ENCODE results near the gene SCN10A. TPM values are rescaled to one million over a fixed set of nuclear protein-coding genes. Genes with fewer than 3 reads are reported as not detected.

Gene SCN10A
- total and polyA plus RNA-seq, 2 of the 13 experiments (the other 11 are each of a cell fraction or from before 2014, with no cell fraction given) = not detected

GRCh38 chr3:38720465-38720864, 95.6 kb downstream of the SCN10A start:
- Histone ChIP-seq H3K4me1 (ENCODE audit: insufficient read depth, low read length) (no peaks in the 10 kb centered on the region), H3K36me3 (replicated peaks in 1 of 2; ENCODE audit: control insufficient read depth in 1 of 2, insufficient read depth in 2 of 2, low read length in 2 of 2) (no peaks in the 10 kb centered on the region), H3K4me2 (ENCODE audit: low read depth, low read length) (no peak overlapping the region), H4K20me1 (ENCODE audit: insufficient read depth, low read length) (no peaks in the 10 kb centered on the region), H3K79me2 (ENCODE audit: insufficient read depth, low read length) (no peaks in the 10 kb centered on the region), H3K9ac (ENCODE audit: insufficient read depth, low read depth, low read length) (no peak overlapping the region), H2AFZ (ENCODE audit: low read length) (no peak overlapping the region), H3K27ac (ENCODE audit: extremely low read length, insufficient read depth, low read length) (no peak overlapping the region), H3K4me3 (replicated peaks in 1 of 3; ENCODE audit: insufficient read depth in 1 of 3, low read depth in 2 of 3, low read length in 3 of 3) (no peak overlapping the region), H3K9me3 (ENCODE audit: low read length) (no peaks in the 10 kb centered on the region), H3K27me3 (ENCODE audit: control insufficient read depth in 1 of 2, insufficient read depth in 2 of 2, low read length in 2 of 2) (peaks cover 2 to 49% of the 10 kb centered on the region in 2 experiments; a peak in 3 of 5 replicates)
- no peak for TF ChIP-seq GRHL1 (CRISPR knock-in tag; conservative IDR thresholded peaks at IDR 0.05)
- no peak for TF ChIP-seq ZNF503 (CRISPR knock-in tag; IDR thresholded peaks at IDR 0.05)
- TF ChIP-seq XRCC5 (optimal IDR thresholded peaks at IDR 0.05; ENCODE audit: low read length) = no peak
- no peak for TF ChIP-seq RFX3 (CRISPR knock-in tag; IDR thresholded peaks at IDR 0.05)
- no peak for TF ChIP-seq ZNF367 (CRISPR knock-in tag; IDR thresholded peaks at IDR 0.05; ENCODE audit: borderline replicate concordance)
- no peak for TF ChIP-seq EEA1 (CRISPR knock-in tag; IDR thresholded peaks at IDR 0.05; ENCODE audit: borderline replicate concordance)
- TF ChIP-seq SIN3B (IDR thresholded peaks at IDR 0.05; ENCODE audit: low read length) = no peak
- no peak for TF ChIP-seq TFE3 (CRISPR knock-in tag; IDR thresholded peaks at IDR 0.05)
- TF ChIP-seq ZBTB44 (CRISPR knock-in tag; IDR thresholded peaks at IDR 0.05) = no peak
- no peak for TF ChIP-seq GLMP (CRISPR knock-in tag; IDR thresholded peaks at IDR 0.05; ENCODE audit: borderline replicate concordance)
- no peak for TF ChIP-seq ERF (CRISPR knock-in tag; IDR thresholded peaks at IDR 0.05)
- TF ChIP-seq ZNF546 (CRISPR knock-in tag; conservative IDR thresholded peaks at IDR 0.05) = no peak
- no peak for TF ChIP-seq SIX1 (CRISPR knock-in tag; IDR thresholded peaks at IDR 0.05; ENCODE audit: borderline replicate concordance)
- no peak for TF ChIP-seq THAP11 (CRISPR knock-in tag; IDR thresholded peaks at IDR 0.05)
- TF ChIP-seq ARNT (IDR thresholded peaks at IDR 0.05) = no peak
- TF ChIP-seq THRA (CRISPR knock-in tag; IDR thresholded peaks at IDR 0.05; ENCODE audit: borderline replicate concordance) = no peak
- no peak for ATAC-seq
- WGBS (ENCODE audit: low lambda C conversion rate) = 14% methylated on average over 4 of the region's 4 CpGs
- BruUV-seq (replicated peaks) = no TSS peak
- intact Hi-C loops (cut with micrococcal nuclease; ENCODE audit: unreplicated experiment) = no loop called here
- ChIA-PET CTCF (ENCODE audit: low intra/inter-chr PET ratio, low total read pairs) (no interaction called here), POLR2A (no interaction called here)
- in situ Hi-C loops (cut with HindIII; ENCODE audit: extremely low pct_ligation_motif_present, low pct_unique_long_range_greater_than_20kb) = no loop called here
- no peak for DNase-seq (ENCODE audit: low spot score)
- no peak for FAIRE-seq

Measured in HepG2 (cell line).